GM12872 (cell line): Measurements from ENCODE around the gene CHRM1.

ENCODE experiments used
- TF ChIP-seq, protein P1 (sequence below): IDR thresholded peaks from 3 replicates; pipeline ENCODE4 v1.5.1; 2011; ENCODE audit warnings: low read depth, mild to moderate bottlenecking, low read length, moderate library complexity; ENCODE audit not compliant: insufficient read depth

Gene CHRM1

DNA sequence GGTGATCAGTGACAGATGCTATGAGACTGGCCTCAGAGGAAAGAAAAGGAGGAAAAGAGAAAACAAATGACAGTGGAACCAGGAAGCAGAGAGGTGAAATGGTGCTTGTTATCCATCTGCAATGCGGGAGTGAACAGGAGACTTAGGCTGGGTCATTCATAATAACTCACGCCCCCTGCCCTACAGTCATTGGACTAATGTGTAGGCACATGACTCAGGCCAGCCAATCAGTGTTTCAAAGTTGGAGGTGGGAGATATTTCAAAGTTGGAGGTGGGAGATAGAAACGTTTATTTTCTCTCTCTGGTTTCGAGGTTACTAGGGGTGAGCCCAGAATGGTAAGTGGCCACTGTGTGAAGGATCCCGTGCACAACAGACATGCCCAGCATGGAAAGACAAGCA lies 33.3 kb upstream of the CHRM1 start:
- TF ChIP-seq, protein P1, sequence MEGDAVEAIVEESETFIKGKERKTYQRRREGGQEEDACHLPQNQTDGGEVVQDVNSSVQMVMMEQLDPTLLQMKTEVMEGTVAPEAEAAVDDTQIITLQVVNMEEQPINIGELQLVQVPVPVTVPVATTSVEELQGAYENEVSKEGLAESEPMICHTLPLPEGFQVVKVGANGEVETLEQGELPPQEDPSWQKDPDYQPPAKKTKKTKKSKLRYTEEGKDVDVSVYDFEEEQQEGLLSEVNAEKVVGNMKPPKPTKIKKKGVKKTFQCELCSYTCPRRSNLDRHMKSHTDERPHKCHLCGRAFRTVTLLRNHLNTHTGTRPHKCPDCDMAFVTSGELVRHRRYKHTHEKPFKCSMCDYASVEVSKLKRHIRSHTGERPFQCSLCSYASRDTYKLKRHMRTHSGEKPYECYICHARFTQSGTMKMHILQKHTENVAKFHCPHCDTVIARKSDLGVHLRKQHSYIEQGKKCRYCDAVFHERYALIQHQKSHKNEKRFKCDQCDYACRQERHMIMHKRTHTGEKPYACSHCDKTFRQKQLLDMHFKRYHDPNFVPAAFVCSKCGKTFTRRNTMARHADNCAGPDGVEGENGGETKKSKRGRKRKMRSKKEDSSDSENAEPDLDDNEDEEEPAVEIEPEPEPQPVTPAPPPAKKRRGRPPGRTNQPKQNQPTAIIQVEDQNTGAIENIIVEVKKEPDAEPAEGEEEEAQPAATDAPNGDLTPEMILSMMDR: no peak

DNA sequence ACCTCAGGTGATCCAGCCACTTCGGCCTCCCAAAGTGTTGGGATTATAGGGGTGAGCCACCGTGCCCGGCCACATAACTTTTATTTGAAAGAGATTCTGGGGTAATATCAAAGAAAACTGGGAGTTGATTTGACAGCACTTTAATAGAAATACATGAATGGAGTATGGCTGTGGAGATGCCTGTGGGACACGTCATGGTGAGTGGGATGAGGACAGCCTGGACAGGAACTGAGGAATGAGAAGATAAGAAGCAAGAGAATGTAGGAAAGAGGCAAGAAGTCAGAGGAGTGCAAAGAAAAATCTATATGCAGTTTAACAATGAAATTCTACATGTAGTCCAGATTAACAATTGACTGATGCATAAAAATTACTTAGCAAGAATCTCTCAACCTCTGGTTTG lies 32.6 kb upstream of the CHRM1 start:
- TF ChIP-seq, protein P1: no peak

GRCh38 chr11:62948765-62949320 lies 27.7 kb upstream of the CHRM1 start:
- TF ChIP-seq, protein P1: no peak

DNA sequence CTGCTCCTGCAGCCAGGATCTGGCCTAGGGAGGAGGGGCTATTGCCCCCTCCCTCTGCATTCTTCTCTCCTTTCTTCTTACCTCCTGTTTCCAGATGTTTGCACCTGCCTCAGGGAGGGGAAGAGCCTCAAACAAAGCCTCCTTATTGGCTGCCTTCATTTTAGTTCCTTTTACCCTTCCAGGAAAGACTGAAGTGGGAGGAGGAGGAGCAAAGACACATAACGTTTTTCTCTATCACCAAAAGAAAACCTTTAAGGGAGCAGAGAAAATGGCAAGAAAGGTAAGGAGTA lies 13.3 kb upstream of the CHRM1 start:
- TF ChIP-seq, protein P1: no peak

GRCh38 chr11:62933750-62934495 lies 12.8 kb upstream of the CHRM1 start:
- TF ChIP-seq, protein P1: no peak

GRCh38 chr11:62933285-62933684 lies 12.1 kb upstream of the CHRM1 start:
- TF ChIP-seq, protein P1: no peak

GRCh38 chr11:62931499-62932278 lies 10.5 kb upstream of the CHRM1 start:
- TF ChIP-seq, protein P1: no peak
